Measurements from ENCODE around the gene F7. TPM values are rescaled to one million over a fixed set of nuclear protein-coding genes. Genes with fewer than 3 reads are reported as not detected.

The F7 gene
- total and polyA plus RNA-seq, 2 of the 4 experiments (the other 2 are of a cell fraction) = under 0.01 to 0.07 TPM

DNA sequence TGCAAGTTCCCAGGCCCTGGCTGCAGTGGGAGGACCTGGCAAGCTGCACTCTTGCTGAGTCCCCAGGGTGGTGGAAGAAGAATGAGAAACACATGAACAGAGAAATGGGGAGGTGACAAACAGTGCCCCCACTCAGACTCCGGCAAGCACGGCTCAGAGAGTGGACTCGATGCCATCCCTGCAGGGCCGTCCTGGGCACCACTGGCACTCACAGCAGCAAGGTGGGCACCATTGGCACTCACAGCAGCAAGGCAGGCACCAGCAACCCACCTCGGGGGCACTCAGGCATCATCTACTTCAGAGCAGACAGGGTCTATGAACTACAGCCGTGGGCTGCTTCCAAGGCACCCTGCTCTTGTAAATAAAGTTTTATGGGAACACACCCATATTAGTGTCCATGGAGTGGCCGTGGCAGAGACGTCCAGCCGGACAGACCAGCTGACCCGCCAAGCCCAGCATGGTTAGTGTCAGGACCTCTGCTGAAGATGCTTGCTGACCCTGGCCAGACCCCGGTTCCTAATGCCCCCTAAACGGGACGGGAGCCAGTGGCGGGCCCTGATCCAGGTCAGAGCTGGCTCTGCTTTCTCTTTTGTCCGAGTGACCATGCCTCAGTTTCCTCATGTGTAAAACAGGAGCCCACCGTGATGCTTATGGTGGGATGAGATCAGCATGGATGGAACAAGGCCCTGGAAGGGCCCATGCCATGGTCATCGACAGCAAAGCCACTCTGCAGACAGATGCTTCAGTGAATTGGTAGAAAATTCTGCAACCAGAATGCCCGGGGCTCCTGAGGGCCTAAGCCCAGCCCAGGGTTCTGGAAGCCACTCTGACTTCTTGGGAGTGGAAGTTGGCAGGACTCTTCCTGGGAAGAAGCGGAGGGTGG is 14.9 kb downstream of the F7 start:
- no peak overlapping the region for H3K4me3 ChIP-seq (ENCODE audit: insufficient read depth, low read depth, low read length)
- intact Hi-C loops (cut with micrococcal nuclease) (no loop called here), dilution Hi-C loops (cut with HindIII; ENCODE audit: low sequenced_read_pairs, unreplicated experiment) (no loop called here), in situ Hi-C loops (cut with MboI; ENCODE audit: low sequenced_read_pairs) (no loop called here)
- H2BK120ac ChIP-seq (ENCODE audit: low read depth, low read length) = no peak overlapping the region
- H4K5ac ChIP-seq (ENCODE audit: low read depth, low read length) = no peak overlapping the region
- H3K18ac ChIP-seq (ENCODE audit: low read depth, low read length) = no peak overlapping the region
- no peak overlapping the region for H4K91ac ChIP-seq (ENCODE audit: insufficient read depth, low read depth, low read length)
- H3K27ac ChIP-seq (ENCODE audit: insufficient read depth, low read length) = no peak overlapping the region
- no peaks in the 10 kb centered on the region for H4K20me1 ChIP-seq (ENCODE audit: insufficient read depth, low read length)
- H3K36me3 ChIP-seq (ENCODE audit: control insufficient read depth, insufficient read depth, low read length) = no peaks in the 10 kb centered on the region
- H4K8ac ChIP-seq (ENCODE audit: low read depth in 2 of 2, low read length in 2 of 2) = no peak overlapping the region
- H3K9me1 ChIP-seq (ENCODE audit: insufficient read depth, low read length) = peaks cover 11% of the 10 kb centered on the region; the same call in 1 of the 2 replicates
- ChIA-PET POLR2A (ENCODE audit: unreplicated experiment) (no interaction called here), CTCF (interaction anchor here (0.6 kb wide), 1 partner anchor 22 kb away, joined by 3 read pairs; no protein-coding TSS in a partner anchor)
- H2BK15ac ChIP-seq (ENCODE audit: low read depth, low read length) = no peak overlapping the region
- no peak overlapping the region for H3K56ac ChIP-seq (ENCODE audit: extremely low read depth, insufficient read depth, low read length)
- H3K9me3 ChIP-seq (ENCODE audit: control insufficient read depth, insufficient read depth, low read length) = no peaks in the 10 kb centered on the region
- DNase-seq (no peak), ATAC-seq (ENCODE audit: low read depth) (no peak)
- peaks cover 6% of the 10 kb centered on the region; the same call in 1 of the 2 replicates for H3K4me1 ChIP-seq (ENCODE audit: control insufficient read depth, insufficient read depth, low read length)
- no peak overlapping the region for H3K4me2 ChIP-seq (ENCODE audit: low read depth, low read length)
- WGBS, 2 experiments (ENCODE audit: extremely low coverage in 2 of 2, insufficient read length in 1 of 2) = 85% methylated on average over 14 of the region's 19 CpGs; no CpG with 5 or more reads in 1 of the 2 experiments
- no peak overlapping the region for H2BK20ac ChIP-seq (ENCODE audit: low read depth, low read length)
- H2AK5ac ChIP-seq (ENCODE audit: low read depth, low read length) = no peak overlapping the region
- H2AFZ ChIP-seq (replicated peaks; ENCODE audit: low read length, poor library complexity) = no peak overlapping the region
- no peaks in the 10 kb centered on the region for H3K79me1 ChIP-seq (ENCODE audit: low read depth in 1 of 2, low read length in 2 of 2)
- BruUV-seq (replicated peaks) = no TSS peak
- no peak overlapping the region for H3K23ac ChIP-seq (ENCODE audit: low read depth, low read length)
- TF ChIP-seq POLR2A (IDR thresholded peaks at IDR 0.05; ENCODE audit: low read depth, low read length) = no peak
- TF ChIP-seq, protein P1, sequence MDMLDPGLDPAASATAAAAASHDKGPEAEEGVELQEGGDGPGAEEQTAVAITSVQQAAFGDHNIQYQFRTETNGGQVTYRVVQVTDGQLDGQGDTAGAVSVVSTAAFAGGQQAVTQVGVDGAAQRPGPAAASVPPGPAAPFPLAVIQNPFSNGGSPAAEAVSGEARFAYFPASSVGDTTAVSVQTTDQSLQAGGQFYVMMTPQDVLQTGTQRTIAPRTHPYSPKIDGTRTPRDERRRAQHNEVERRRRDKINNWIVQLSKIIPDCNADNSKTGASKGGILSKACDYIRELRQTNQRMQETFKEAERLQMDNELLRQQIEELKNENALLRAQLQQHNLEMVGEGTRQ (IDR thresholded peaks at IDR 0.05; ENCODE audit: low read depth, low read length) = no peak
- no peak for TF ChIP-seq MXI1 (IDR thresholded peaks at IDR 0.05; ENCODE audit: borderline replicate concordance, low read depth, low read length)
- TF ChIP-seq, protein P2, sequence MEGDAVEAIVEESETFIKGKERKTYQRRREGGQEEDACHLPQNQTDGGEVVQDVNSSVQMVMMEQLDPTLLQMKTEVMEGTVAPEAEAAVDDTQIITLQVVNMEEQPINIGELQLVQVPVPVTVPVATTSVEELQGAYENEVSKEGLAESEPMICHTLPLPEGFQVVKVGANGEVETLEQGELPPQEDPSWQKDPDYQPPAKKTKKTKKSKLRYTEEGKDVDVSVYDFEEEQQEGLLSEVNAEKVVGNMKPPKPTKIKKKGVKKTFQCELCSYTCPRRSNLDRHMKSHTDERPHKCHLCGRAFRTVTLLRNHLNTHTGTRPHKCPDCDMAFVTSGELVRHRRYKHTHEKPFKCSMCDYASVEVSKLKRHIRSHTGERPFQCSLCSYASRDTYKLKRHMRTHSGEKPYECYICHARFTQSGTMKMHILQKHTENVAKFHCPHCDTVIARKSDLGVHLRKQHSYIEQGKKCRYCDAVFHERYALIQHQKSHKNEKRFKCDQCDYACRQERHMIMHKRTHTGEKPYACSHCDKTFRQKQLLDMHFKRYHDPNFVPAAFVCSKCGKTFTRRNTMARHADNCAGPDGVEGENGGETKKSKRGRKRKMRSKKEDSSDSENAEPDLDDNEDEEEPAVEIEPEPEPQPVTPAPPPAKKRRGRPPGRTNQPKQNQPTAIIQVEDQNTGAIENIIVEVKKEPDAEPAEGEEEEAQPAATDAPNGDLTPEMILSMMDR (conservative IDR thresholded peaks at IDR 0.05; ENCODE audit: low read depth, low read length) = no peak
- TF ChIP-seq CEBPB (IDR thresholded peaks at IDR 0.05; ENCODE audit: low read depth, low read length) = no peak
- TF ChIP-seq MAZ (IDR thresholded peaks at IDR 0.05; ENCODE audit: borderline replicate concordance, low read depth, low read length) = no peak
- TF ChIP-seq, protein P3, sequence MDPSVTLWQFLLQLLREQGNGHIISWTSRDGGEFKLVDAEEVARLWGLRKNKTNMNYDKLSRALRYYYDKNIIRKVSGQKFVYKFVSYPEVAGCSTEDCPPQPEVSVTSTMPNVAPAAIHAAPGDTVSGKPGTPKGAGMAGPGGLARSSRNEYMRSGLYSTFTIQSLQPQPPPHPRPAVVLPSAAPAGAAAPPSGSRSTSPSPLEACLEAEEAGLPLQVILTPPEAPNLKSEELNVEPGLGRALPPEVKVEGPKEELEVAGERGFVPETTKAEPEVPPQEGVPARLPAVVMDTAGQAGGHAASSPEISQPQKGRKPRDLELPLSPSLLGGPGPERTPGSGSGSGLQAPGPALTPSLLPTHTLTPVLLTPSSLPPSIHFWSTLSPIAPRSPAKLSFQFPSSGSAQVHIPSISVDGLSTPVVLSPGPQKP (IDR thresholded peaks at IDR 0.05; ENCODE audit: borderline replicate concordance, low read depth, low read length) = no peak
- TF ChIP-seq FOS (IDR thresholded peaks at IDR 0.05; ENCODE audit: low read depth, low read length) = no peak
- TF ChIP-seq NFE2L2 (IDR thresholded peaks at IDR 0.05; ENCODE audit: low read depth, low read length) = no peak
- TF ChIP-seq CHD1 (IDR thresholded peaks at IDR 0.05; ENCODE audit: low read depth, low read length) = no peak
- no peak for TF ChIP-seq RCOR1 (IDR thresholded peaks at IDR 0.05; ENCODE audit: insufficient replicate concordance, low read length)
- H3K27me3 ChIP-seq (ENCODE audit: control insufficient read depth, insufficient read depth, low read length) = peaks cover 1% of the 10 kb centered on the region; the same call in 1 of the 2 replicates
- H3K4ac ChIP-seq (ENCODE audit: low read depth, low read length) = no peak overlapping the region
- no peak overlapping the region for H2BK5ac ChIP-seq (ENCODE audit: low read depth, low read length, poor library complexity, severe bottlenecking)
- H3K9ac ChIP-seq (ENCODE audit: low read depth, low read length) = no peak overlapping the region
- H2AK9ac ChIP-seq (replicated peaks; ENCODE audit: low read depth, low read length, poor library complexity) = no peak overlapping the region
- no peak overlapping the region for H3K14ac ChIP-seq (replicated peaks; ENCODE audit: low read depth, low read length)
